SK-N-SH treated with all-trans-retinoic acid at 6 μM for 48 hours (cell line): ENCODE results near the gene WDTC1.

ENCODE experiments used
- ARNTL ChIP-seq: fragments of 450-650 bp; formaldehyde crosslinking; IDR thresholded peaks from 2 replicates; pipeline ENCODE4 v1.5.0; 2020; ENCODE audit warnings: low read depth, mild to moderate bottlenecking, moderate library complexity, borderline replicate concordance
- CSRNP3 ChIP-seq: fragments of 250-450 bp; sonication (Bioruptor Pico); IDR thresholded peaks from 2 replicates; pipeline ENCODE4 v1.5.1; 2021; ENCODE audit warnings: mild to moderate bottlenecking, moderate library complexity
- ESRRG ChIP-seq: fragments of 250-450 bp; sonication (Bioruptor Pico); IDR thresholded peaks from 2 replicates; pipeline ENCODE4 v1.6.1; 2021; ENCODE audit warnings: mild to moderate bottlenecking
- PATZ1 ChIP-seq: fragments of 250-450 bp; sonication (Bioruptor Pico); IDR thresholded peaks from 2 replicates; pipeline ENCODE4 v1.8.0; 2020; ENCODE audit warnings: mild to moderate bottlenecking, moderate library complexity, borderline replicate concordance
- RARB ChIP-seq: fragments of 250-450 bp; sonication (Bioruptor Pico); IDR thresholded peaks from 2 replicates; pipeline ENCODE4 v1.8.0; 2021; ENCODE audit warnings: mild to moderate bottlenecking, moderate library complexity
- TOX ChIP-seq: fragments of 250-450 bp; sonication (Bioruptor Pico); IDR thresholded peaks from 2 replicates; pipeline ENCODE4 v1.8.0; 2021; ENCODE audit warnings: mild to moderate bottlenecking, moderate library complexity, borderline replicate concordance
- TSHZ2 ChIP-seq: fragments of 250-450 bp; sonication (Bioruptor Pico); IDR thresholded peaks from 2 replicates; pipeline ENCODE4 v1.5.0; 2020; ENCODE audit warnings: mild to moderate bottlenecking, moderate library complexity
- ZFP30 ChIP-seq: fragments of 450-650 bp; formaldehyde crosslinking; IDR thresholded peaks from 2 replicates; pipeline ENCODE4 v1.5.0; 2022; ENCODE audit warnings: mild to moderate bottlenecking, moderate library complexity
- ZNF70 ChIP-seq: fragments of 450-650 bp; formaldehyde crosslinking; IDR thresholded peaks from 2 replicates; pipeline ENCODE4 v1.5.0; 2020; ENCODE audit warnings: mild to moderate bottlenecking, moderate library complexity

- TF ChIP-seq ESRRG (no peak), PATZ1 (CRISPR knock-in tag) (no peak), ZNF70 (CRISPR knock-in tag) (no peak), CSRNP3 (no peak), ZFP30 (CRISPR knock-in tag) (no peak), ARNTL (no peak), TSHZ2 (no peak), RARB (CRISPR knock-in tag) (no peak), TOX (CRISPR knock-in tag) (no peak)
Observed at GRCh38 chr1:27350663-27351540, 116.5 kb downstream of the WDTC1 start.
